Thymus (tissue), 14 donors: ENCODE results near the gene FREM2. TPM values are rescaled to one million over a fixed set of nuclear protein-coding genes. Genes with fewer than 3 reads are reported as not detected.
A peak's percentile ranks its signal among the peaks of the same experiment; 100 is the strongest.

ENCODE experiments used
- DNase-seq, 9 donors: peaks; one replicate each; pipeline ENCODE4 v3.0.0-alpha.2; 2013; ENCODE audit warnings: low spot score in 9 of 9, low read depth in 6 of 9, missing footprints in 1 of 9
- H3K27ac ChIP-seq, 2 donors: one replicate each; pipeline ENCODE4 v1.5.1; 2013; ENCODE audit warnings: control low read depth in 1 of 2, low read depth in 1 of 2, low read length in 1 of 2, mild to moderate bottlenecking in 1 of 2, moderate library complexity in 1 of 2
- H3K27me3 ChIP-seq, 2 donors: one replicate each; pipeline ENCODE4 v1.5.1; 2013; ENCODE audit warnings: low read length in 1 of 2; ENCODE audit not compliant: control insufficient read depth in 2 of 2, insufficient read depth in 1 of 2
- H3K36me3 ChIP-seq, 2 donors: one replicate each; pipeline ENCODE4 v1.5.1; 2013; ENCODE audit warnings: low read length in 1 of 2, mild to moderate bottlenecking in 1 of 2, moderate library complexity in 1 of 2; ENCODE audit not compliant: control insufficient read depth in 2 of 2, insufficient read depth in 2 of 2
- H3K4me1 ChIP-seq, 2 donors: one replicate each; pipeline ENCODE4 v1.5.1; 2013; ENCODE audit warnings: low read length in 2 of 2; ENCODE audit not compliant: control insufficient read depth in 2 of 2, insufficient read depth in 2 of 2
- H3K4me3 ChIP-seq, 2 donors: one replicate each; pipeline ENCODE4 v1.5.1; 2013; ENCODE audit warnings: low read length in 2 of 2, control low read depth in 1 of 2, mild to moderate bottlenecking in 1 of 2
- H3K9me3 ChIP-seq, 2 donors: one replicate each; pipeline ENCODE4 v1.5.1; 2013; ENCODE audit warnings: low read length in 1 of 2, mild to moderate bottlenecking in 1 of 2; ENCODE audit not compliant: control insufficient read depth in 2 of 2, insufficient read depth in 1 of 2
- WGBS: extraction: QIAGEN DNeasy Blood & Tissue Kit; methylation state at CpG from one replicate; pipeline ENCODE4 v1.1.7; 2013; 5-methylcytosine and 5-hydroxymethylcytosine counted together
- long read RNA-seq, 10 donors: transcript quantifications; one replicate each; lab custom pipeline, GENCODE V29; 2026
- polyA plus RNA-seq: library from polyadenylated mRNA; stranded (reverse); fragments of 200-250 nt; gene quantifications from one replicate; pipeline ENCODE4 v1.2.3, GENCODE V29; 2013
- total RNA-seq: library from RNA; stranded (reverse); fragments of 120-200 nt; gene quantifications from one replicate; pipeline ENCODE4 v1.2.4, GENCODE V29; 2013
- donor health status: healthy.

Gene FREM2
- total RNA-seq (1.9 TPM), polyA plus RNA-seq (0.16 TPM)
- long read RNA-seq, donor 1 = 0 reads
- long read RNA-seq, donor 2 = 0 reads
- long read RNA-seq, donor 3 = 0 reads
- long read RNA-seq, donor 4 = 0 reads
- long read RNA-seq, donor 5 = 0 reads
- long read RNA-seq, donor 6 = 0 reads
- long read RNA-seq, donor 7 = 0 reads
- long read RNA-seq, donor 8 = 0 reads
- long read RNA-seq, donor 9 = 0 reads
- long read RNA-seq, donor 10 = 0 reads

- H3K4me3 ChIP-seq = peak within 1 kb of the TSS; percentile 18 to 22
- no peak within 1 kb of the TSS for H3K27ac ChIP-seq
- 3% methylated on average over 40 of the region's 40 CpGs for WGBS
- no peaks in the 10 kb centered on the region for H3K36me3 ChIP-seq
- DNase-seq = peak in 2 of 9 donors; percentile 0 to 6
- H3K27me3 ChIP-seq = peaks cover 23 to 34% of the 10 kb centered on the region in 2 donors
- no peaks in the 10 kb centered on the region for H3K9me3 ChIP-seq
- H3K4me1 ChIP-seq = no peaks in the 10 kb centered on the region
Measured at GRCh38 chr13:38686577-38687245, at the start of gene FREM2. Gene FREM2, plus strand, starts transcription at chr13:38687077. Its CDS starts 268 bp downstream, at chr13:38687345.

- no peak overlapping the region for H3K27ac ChIP-seq
- H3K27me3 ChIP-seq = no peaks in the 10 kb centered on the region
- no peaks in the 10 kb centered on the region for H3K36me3 ChIP-seq
- DNase-seq = no peak
- WGBS = 91% methylated on average over 3 of the region's 3 CpGs
- no peaks in the 10 kb centered on the region for H3K4me1 ChIP-seq
- no peak overlapping the region for H3K4me3 ChIP-seq
- H3K9me3 ChIP-seq = no peaks in the 10 kb centered on the region
Measured at GRCh38 chr13:38637576-38637975, 49.3 kb upstream of the FREM2 start.

- Histone ChIP-seq H3K36me3 (no peaks in the 10 kb centered on the region), H3K4me1 (no peaks in the 10 kb centered on the region), H3K4me3 (no peak overlapping the region), H3K27ac (no peak overlapping the region), H3K27me3 (no peaks in the 10 kb centered on the region), H3K9me3 (no peaks in the 10 kb centered on the region)
- no peak for DNase-seq
- 95% methylated on average over 5 of the region's 5 CpGs for WGBS
Measured at GRCh38 chr13:38641164-38641948, 45.5 kb upstream of the FREM2 start.

GRCh38 chr13:38647312-38647711, 39.6 kb upstream of the FREM2 start:
- no peaks in the 10 kb centered on the region for H3K4me1 ChIP-seq
- no peaks in the 10 kb centered on the region for H3K27me3 ChIP-seq
- DNase-seq = no peak
- WGBS = 92% methylated on average over 1 of the region's 1 CpG
- no peak overlapping the region for H3K4me3 ChIP-seq
- no peaks in the 10 kb centered on the region for H3K9me3 ChIP-seq
- H3K36me3 ChIP-seq = no peaks in the 10 kb centered on the region
- no peak overlapping the region for H3K27ac ChIP-seq

GRCh38 chr13:38648912-38649311, 38.0 kb upstream of the FREM2 start:
- Histone ChIP-seq H3K4me3 (no peak overlapping the region), H3K27ac (no peak overlapping the region), H3K4me1 (no peaks in the 10 kb centered on the region), H3K36me3 (no peaks in the 10 kb centered on the region), H3K27me3 (no peaks in the 10 kb centered on the region), H3K9me3 (no peaks in the 10 kb centered on the region)
- no peak for DNase-seq
- WGBS = 96% methylated on average over 1 of the region's 1 CpG

GRCh38 chr13:38656699-38657098, 30.2 kb upstream of the FREM2 start:
- WGBS = 65% methylated on average over 2 of the region's 2 CpGs

GRCh38 chr13:38657191-38657590, 29.7 kb upstream of the FREM2 start:
- H3K36me3 ChIP-seq = no peaks in the 10 kb centered on the region
- no peak overlapping the region for H3K27ac ChIP-seq
- no peaks in the 10 kb centered on the region for H3K4me1 ChIP-seq
- no peak overlapping the region for H3K4me3 ChIP-seq
- no peaks in the 10 kb centered on the region for H3K27me3 ChIP-seq
- no peaks in the 10 kb centered on the region for H3K9me3 ChIP-seq
- DNase-seq = no peak
- 69% methylated on average over 1 of the region's 1 CpG for WGBS

More at GRCh38 chr13:38656699-38657098, 30.2 kb upstream of the FREM2 start:
- Histone ChIP-seq H3K36me3 (no peaks in the 10 kb centered on the region), H3K9me3 (no peaks in the 10 kb centered on the region), H3K4me3 (no peak overlapping the region), H3K4me1 (no peaks in the 10 kb centered on the region), H3K27ac (no peak overlapping the region), H3K27me3 (no peaks in the 10 kb centered on the region)
- DNase-seq = no peak

GRCh38 chr13:38658906-38659305, 28.0 kb upstream of the FREM2 start:
- no peaks in the 10 kb centered on the region for H3K9me3 ChIP-seq
- H3K27ac ChIP-seq = no peak overlapping the region
- WGBS = 88% methylated on average over 1 of the region's 1 CpG
- no peak overlapping the region for H3K4me3 ChIP-seq
- no peaks in the 10 kb centered on the region for H3K4me1 ChIP-seq
- DNase-seq = no peak
- no peaks in the 10 kb centered on the region for H3K36me3 ChIP-seq
- H3K27me3 ChIP-seq = no peaks in the 10 kb centered on the region

- no peaks in the 10 kb centered on the region for H3K36me3 ChIP-seq
- WGBS = 96% methylated on average over 2 of the region's 2 CpGs
- H3K9me3 ChIP-seq = no peaks in the 10 kb centered on the region
- H3K27ac ChIP-seq = no peak overlapping the region
- no peak for DNase-seq
- H3K4me1 ChIP-seq = no peaks in the 10 kb centered on the region
- no peak overlapping the region for H3K4me3 ChIP-seq
- no peaks in the 10 kb centered on the region for H3K27me3 ChIP-seq
Measured at GRCh38 chr13:38661010-38661675, 25.7 kb upstream of the FREM2 start.
